ENCODE measurements around the gene ADAMTSL1.

Gene ADAMTSL1

DNA sequence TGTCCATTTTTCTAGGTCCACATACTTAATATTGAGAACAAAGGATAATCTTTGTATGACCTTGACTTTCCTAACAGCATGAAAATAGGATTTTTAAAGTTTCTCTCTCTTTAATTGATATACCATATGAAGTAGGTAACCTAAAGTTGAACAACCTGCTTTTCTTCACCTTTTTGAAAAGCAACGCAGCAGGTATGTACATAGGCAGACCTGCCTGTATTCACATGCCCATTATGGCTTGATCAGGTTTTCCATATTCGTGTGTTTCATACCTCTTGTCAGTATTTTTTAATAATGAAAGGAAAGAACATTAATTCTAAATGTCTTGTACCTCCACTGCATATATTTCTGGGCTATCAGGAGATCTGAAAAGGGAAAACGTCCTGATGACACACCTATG lies 1.5 kb upstream of the ADAMTSL1 start:
- DNase-seq, result no peak

- DNase-seq, result no peak
These were observed 1.1 kb upstream of the ADAMTSL1 start for GRCh38 chr9:18472841-18473251.

GRCh38 chr9:18474783-18475182 lies 830 bp downstream of the ADAMTSL1 start:
- DNase-seq, result no peak

GRCh38 chr9:18477121-18477660 lies 3.2 kb downstream of the ADAMTSL1 start:
- DNase-seq, result no peak

DNA sequence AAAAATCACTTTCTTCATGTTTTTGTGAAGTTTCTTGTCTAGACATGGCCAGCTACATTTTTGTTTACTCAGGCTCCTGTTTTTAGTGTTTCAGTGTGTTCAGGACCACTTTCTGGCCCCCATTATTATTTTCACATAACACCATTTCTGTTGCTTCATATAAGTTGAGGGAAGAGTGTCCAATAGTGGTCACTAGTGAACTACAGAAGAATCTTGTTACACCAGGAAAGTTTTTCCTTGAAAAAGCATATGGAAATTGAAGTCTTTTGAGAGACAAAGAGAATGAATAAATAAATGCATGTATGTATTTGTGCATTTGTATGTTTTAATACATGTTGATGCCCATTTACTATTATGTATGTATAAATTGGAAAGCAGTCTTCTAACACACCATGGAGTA lies 3.8 kb downstream of the ADAMTSL1 start:
- no peak for DNase-seq

- no peak for DNase-seq
These were observed 4.8 kb downstream of the ADAMTSL1 start for GRCh38 chr9:18478501-18479361.

DNA sequence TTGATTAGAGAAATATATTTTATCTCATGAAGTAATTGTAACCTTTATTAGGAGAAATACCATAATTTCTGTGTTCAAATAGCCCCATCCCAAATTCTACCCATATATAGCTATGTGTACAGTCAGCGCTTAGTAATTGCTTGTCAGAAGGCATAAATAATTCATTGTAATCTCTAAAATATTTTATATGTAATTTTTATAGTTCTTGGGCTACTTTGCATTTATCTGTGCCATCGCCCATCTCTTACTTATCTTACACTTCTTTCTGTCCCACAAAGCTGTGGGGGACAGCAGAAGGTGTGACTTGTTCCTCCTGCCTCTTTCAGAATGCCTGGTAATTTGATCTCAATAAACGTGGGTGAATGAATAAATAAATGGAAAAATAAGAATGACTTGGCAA lies 5.5 kb downstream of the ADAMTSL1 start:
- no peak for DNase-seq

DNA sequence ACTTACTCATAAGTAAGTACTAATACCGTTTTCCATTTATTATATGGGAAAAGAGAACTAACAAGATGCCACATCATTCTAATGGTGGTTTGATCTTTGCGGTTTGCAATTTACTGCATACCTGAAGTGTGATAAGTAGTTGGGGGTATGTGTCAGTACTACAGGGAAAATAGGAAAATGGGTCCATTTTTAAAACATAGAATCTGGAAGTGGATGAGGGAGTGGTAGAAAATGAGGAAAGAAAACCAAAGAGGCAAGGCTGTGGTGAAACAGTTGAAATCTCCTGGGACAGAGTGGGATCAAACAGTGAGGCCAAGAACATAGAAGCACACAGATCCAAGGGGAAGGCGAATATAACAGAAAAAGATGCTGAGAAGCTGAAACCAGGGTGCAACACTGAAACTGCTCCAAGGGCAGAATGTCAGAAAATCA lies 6.7 kb downstream of the ADAMTSL1 start:
- no peak for DNase-seq

DNA sequence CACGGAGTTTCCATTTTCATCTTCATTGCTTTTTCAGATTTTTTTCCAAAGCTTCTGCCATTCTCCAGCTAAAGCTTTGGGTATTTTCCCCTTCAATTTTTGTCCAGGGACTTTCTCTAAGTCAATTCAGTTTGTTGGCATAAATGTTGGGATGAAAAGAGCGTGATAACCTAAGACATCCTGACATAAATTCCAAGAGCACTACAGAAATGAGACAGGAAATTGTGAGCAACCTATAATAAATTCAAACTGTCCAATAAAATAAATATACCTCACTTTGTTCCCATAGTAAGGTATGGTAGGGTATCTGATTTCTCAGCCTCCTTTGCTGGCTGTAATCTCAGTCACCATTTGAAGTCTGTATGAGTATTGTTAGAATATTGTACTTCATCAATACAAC lies 8.4 kb downstream of the ADAMTSL1 start:
- DNase-seq, result no peak

DNA sequence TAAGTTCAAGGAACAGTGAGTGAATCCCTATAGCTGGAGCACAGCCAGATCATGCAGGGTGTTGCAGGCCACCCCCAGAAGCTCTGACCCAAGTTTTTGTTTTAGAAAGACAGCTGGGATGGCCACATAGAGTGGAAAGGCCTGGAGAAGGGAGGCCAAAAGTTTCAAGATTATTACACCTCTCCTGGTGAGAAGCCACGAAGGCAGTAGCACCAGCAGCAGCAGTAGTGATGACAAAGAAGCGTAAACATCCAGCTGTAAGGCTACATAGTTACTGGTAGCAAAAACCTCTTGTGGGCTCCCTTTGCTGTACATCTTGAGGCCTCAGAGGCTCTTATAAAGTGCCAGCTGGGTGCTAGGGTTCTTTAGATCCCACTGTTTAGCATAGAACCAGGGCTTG lies 11.8 kb downstream of the ADAMTSL1 start:
- DNase-seq, result no peak

DNA sequence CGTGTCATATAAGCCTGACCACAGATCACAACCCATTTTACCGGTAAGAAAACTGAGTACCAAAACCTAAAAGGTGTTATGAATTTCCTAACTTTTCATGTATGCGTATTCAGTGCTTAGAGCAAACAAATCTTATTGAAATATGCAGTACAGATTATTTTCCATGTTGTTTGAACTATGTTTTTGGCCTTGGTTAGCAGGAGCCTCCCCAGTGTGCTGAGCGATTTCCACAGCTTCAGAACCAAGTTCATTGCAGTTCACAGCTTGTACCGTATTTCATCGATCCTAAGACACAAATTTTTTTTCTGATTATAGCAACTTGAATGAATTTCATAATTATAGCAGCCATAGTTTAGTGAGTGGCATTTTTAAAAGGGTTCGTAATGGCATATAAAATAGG lies 13.7 kb downstream of the ADAMTSL1 start:
- DNase-seq, result no peak

- no peak for DNase-seq
These were observed 14.9 kb downstream of the ADAMTSL1 start for GRCh38 chr9:18488886-18489285.

GRCh38 chr9:18489861-18490260 lies 15.9 kb downstream of the ADAMTSL1 start:
- no peak for DNase-seq

GRCh38 chr9:18490641-18491370 lies 16.9 kb downstream of the ADAMTSL1 start:
- peak; percentile 68 for DNase-seq

DNA sequence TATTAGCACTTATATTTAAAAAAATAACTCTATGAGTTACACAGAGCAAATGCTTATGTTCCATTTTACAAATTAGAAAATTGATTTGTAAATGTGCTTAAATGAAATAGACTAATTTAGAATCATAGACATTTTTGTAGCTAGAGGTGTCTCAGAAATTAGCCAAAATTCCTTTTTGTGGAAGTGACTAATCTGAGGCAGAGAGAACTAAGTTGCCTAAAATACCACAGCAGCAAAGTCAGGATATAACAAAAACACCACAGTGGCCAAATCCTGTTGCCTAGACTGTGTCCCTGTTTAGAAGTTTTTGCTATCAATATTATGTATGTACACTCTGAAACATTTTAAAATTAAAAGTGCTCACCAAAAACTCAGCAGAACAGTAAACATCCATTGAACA lies 18.7 kb downstream of the ADAMTSL1 start:
- no peak for DNase-seq

DNA sequence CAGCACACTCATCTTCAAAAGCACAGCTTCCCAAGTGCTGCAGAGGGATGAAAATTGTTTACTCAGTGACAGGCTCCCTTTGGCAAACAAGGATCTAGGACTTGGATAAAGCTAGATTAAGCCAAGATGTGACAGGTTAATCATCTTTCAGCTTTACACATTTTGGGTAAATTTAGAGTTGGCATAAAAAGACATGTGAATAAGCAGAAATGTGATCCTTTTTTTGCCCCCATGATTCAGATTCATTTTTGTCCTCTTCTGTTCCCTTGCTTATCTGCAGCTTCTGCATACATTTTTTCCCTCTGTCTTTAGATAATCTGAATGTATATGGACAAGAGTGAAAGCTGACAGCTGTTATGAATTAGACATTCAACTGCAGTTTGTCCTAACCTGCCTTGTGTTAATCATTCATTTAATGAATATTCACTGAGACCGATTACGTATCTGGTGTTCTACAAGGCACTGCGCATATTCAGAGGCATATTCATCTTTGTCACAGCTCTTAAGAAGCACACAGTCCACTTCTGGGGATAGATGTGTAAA lies 19.6 kb downstream of the ADAMTSL1 start:
- DNase-seq, result no peak

GRCh38 chr9:18495065-18495464 lies 21.1 kb downstream of the ADAMTSL1 start:
- DNase-seq, result no peak

GRCh38 chr9:18496256-18497000 lies 22.5 kb downstream of the ADAMTSL1 start:
- no peak for DNase-seq

GRCh38 chr9:18499062-18499461 lies 25.1 kb downstream of the ADAMTSL1 start:
- no peak for DNase-seq

GRCh38 chr9:18499980-18500379 lies 26.0 kb downstream of the ADAMTSL1 start:
- DNase-seq, result no peak

DNA sequence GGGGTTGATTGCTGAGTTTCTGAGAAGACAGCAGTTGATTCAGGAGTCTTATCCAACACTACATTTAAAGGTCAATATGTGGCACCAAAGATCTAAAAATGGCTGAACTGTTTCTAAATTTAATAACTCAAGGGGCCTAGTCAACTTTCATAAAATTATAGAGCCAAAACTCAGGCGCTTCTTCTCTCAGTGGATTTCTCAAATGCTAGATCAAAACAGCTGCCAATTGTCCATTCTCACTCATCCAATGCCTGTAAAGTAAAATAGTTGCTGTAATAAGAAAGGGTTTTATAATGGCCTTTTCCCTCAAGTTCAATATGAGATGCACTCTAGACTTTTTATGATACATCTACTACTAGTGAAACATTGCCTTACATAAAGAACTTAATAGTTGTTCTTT lies 26.5 kb downstream of the ADAMTSL1 start:
- no peak for DNase-seq

- no peak for DNase-seq
These were observed 28.0 kb downstream of the ADAMTSL1 start for GRCh38 chr9:18501949-18502348.

- DNase-seq, result no peak
These were observed 28.6 kb downstream of the ADAMTSL1 start for GRCh38 chr9:18502546-18502945.

All from T1000 (cell line).